Measurements from ENCODE around the gene CELF2. TPM values are rescaled to one million over a fixed set of nuclear protein-coding genes. Genes with fewer than 3 reads are reported as not detected.

Gene CELF2
- total RNA-seq, 4 donors from 2014 or later, result 27.0 to 44.1 (median 31.3) TPM

GRCh38 chr10:11093771-11094736 lies 76.4 kb downstream of the CELF2 start:
- in situ Hi-C loops (cut with MboI; ENCODE audit: low pct_ligation_motif_present in 1 of 4, low pct_unique_long_range_greater_than_20kb in 1 of 4, low sequenced_read_pairs in 3 of 4), result no loop called here
- 84% methylated on average over 7 to 10 of the region's 10 CpGs for WGBS, 2 donors (ENCODE audit: low coverage in 1 of 2)
- H3K9me3 ChIP-seq, result no peaks in the 10 kb centered on the region
- TF ChIP-seq, protein P1, sequence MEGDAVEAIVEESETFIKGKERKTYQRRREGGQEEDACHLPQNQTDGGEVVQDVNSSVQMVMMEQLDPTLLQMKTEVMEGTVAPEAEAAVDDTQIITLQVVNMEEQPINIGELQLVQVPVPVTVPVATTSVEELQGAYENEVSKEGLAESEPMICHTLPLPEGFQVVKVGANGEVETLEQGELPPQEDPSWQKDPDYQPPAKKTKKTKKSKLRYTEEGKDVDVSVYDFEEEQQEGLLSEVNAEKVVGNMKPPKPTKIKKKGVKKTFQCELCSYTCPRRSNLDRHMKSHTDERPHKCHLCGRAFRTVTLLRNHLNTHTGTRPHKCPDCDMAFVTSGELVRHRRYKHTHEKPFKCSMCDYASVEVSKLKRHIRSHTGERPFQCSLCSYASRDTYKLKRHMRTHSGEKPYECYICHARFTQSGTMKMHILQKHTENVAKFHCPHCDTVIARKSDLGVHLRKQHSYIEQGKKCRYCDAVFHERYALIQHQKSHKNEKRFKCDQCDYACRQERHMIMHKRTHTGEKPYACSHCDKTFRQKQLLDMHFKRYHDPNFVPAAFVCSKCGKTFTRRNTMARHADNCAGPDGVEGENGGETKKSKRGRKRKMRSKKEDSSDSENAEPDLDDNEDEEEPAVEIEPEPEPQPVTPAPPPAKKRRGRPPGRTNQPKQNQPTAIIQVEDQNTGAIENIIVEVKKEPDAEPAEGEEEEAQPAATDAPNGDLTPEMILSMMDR (IDR thresholded peaks at IDR 0.05), result no peak
- no peak for TF ChIP-seq EP300 (IDR thresholded peaks at IDR 0.05; ENCODE audit: low read depth)
- no peak for TF ChIP-seq POLR2A (IDR thresholded peaks at IDR 0.05)
- no peak for TF ChIP-seq POLR2AphosphoS5 (IDR thresholded peaks at IDR 0.05)
- no peak for DNase-seq
- H3K36me3 ChIP-seq, result no peaks in the 10 kb centered on the region
- intact Hi-C loops (cut with DNase I; ENCODE audit: low total_unique reads), result no loop called here
- H3K27ac ChIP-seq, result no peak overlapping the region
- peaks cover 0 to 3% (median 0%) of the 10 kb centered on the region in 4 donors for H3K4me1 ChIP-seq
- no peak overlapping the region for H3K4me3 ChIP-seq
- H3K27me3 ChIP-seq, result no peaks in the 10 kb centered on the region

DNA sequence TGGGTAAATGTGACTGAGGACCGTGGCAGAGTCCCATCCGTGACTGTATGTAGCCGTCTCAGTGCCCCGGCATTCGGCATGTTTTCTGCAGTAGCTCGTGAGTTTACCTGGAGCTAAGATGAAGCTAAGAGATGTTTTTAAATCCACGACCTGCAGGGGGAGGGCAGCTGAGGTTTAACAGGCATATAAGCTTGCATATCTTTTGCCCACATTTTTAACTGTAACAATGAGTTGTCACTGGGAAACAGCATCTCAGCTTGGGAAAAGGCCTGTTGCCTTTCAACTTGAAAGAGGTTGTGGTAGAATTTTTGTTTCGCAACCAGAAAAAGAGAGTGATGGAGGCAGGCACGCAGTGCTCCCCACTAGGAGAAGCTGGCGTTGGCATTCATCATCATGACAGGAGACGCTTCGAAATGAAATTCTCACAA lies 77.7 kb downstream of the CELF2 start:
- intact Hi-C loops (cut with DNase I; ENCODE audit: low total_unique reads), result no loop called here
- Histone ChIP-seq H3K4me3 (no peak overlapping the region), H3K27me3 (no peaks in the 10 kb centered on the region), H3K36me3 (no peaks in the 10 kb centered on the region), H3K9me3 (no peaks in the 10 kb centered on the region), H3K27ac (no peak overlapping the region), H3K4me1 (peaks cover 0 to 3% (median 0%) of the 10 kb centered on the region in 4 donors)
- in situ Hi-C loops (cut with MboI; ENCODE audit: low pct_ligation_motif_present in 1 of 4, low pct_unique_long_range_greater_than_20kb in 1 of 4, low sequenced_read_pairs in 3 of 4), result no loop called here
- TF ChIP-seq EP300 (IDR thresholded peaks at IDR 0.05; ENCODE audit: low read depth), result no peak
- no peak for TF ChIP-seq POLR2AphosphoS5 (IDR thresholded peaks at IDR 0.05)
- TF ChIP-seq POLR2A (IDR thresholded peaks at IDR 0.05), result no peak
- DNase-seq, result no peak
- 90 to 100% methylated on average over 2 to 12 of the region's 12 CpGs for WGBS, 2 donors (ENCODE audit: low coverage in 1 of 2)

DNA sequence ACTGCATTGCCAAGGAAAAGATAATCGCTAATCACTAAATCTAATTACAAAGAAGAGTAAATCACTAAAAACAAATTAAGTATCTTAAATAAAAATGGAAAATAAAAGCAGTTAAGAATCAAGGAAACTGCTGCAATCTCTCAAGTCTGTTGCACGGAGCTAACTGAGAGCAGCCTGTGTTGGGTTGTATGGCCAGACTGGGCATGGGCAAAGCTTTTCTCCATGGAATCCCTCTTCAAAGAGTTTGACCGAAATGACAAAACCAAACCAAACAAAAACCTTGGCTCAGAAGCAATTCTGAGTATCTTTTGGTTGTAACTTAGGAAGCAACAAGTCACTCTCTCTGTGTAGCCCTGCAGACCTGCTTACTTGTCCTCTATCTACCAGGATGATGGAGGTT lies 78.8 kb downstream of the CELF2 start:
- 79 to 83% methylated on average over 3 of the region's 3 CpGs for WGBS, 2 donors (ENCODE audit: low coverage in 1 of 2)
- TF ChIP-seq EP300 (IDR thresholded peaks at IDR 0.05; ENCODE audit: low read depth), result no peak
- TF ChIP-seq, protein P1 (IDR thresholded peaks at IDR 0.05), result no peak
- no peak for TF ChIP-seq POLR2A (IDR thresholded peaks at IDR 0.05)
- no peak for TF ChIP-seq POLR2AphosphoS5 (IDR thresholded peaks at IDR 0.05)
- Histone ChIP-seq H3K4me1 (peaks cover 0 to 3% (median 0%) of the 10 kb centered on the region in 4 donors), H3K9me3 (no peaks in the 10 kb centered on the region), H3K27ac (no peak overlapping the region), H3K36me3 (no peaks in the 10 kb centered on the region), H3K4me3 (no peak overlapping the region), H3K27me3 (no peaks in the 10 kb centered on the region)
- in situ Hi-C loops (cut with MboI; ENCODE audit: low pct_ligation_motif_present in 1 of 4, low pct_unique_long_range_greater_than_20kb in 1 of 4, low sequenced_read_pairs in 3 of 4), result no loop called here
- intact Hi-C loops (cut with DNase I; ENCODE audit: low total_unique reads), result no loop called here
- no peak for DNase-seq

- intact Hi-C loops (cut with DNase I; ENCODE audit: low total_unique reads) (no loop called here), in situ Hi-C loops (cut with MboI; ENCODE audit: low pct_ligation_motif_present in 1 of 4, low pct_unique_long_range_greater_than_20kb in 1 of 4, low sequenced_read_pairs in 3 of 4) (no loop called here)
- peaks cover 0 to 3% (median 0%) of the 10 kb centered on the region in 4 donors for H3K4me1 ChIP-seq
- 74 to 83% methylated on average over 1 to 3 of the region's 3 CpGs for WGBS, 2 donors (ENCODE audit: low coverage in 1 of 2)
- H3K27me3 ChIP-seq, result no peaks in the 10 kb centered on the region
- no peak overlapping the region for H3K4me3 ChIP-seq
- no peak for DNase-seq
- TF ChIP-seq, protein P1 (IDR thresholded peaks at IDR 0.05), result no peak
- TF ChIP-seq EP300 (IDR thresholded peaks at IDR 0.05; ENCODE audit: low read depth) (no peak), POLR2AphosphoS5 (IDR thresholded peaks at IDR 0.05) (no peak)
- no peaks in the 10 kb centered on the region for H3K9me3 ChIP-seq
- no peaks in the 10 kb centered on the region for H3K36me3 ChIP-seq
- H3K27ac ChIP-seq, result no peak overlapping the region
These were observed 80.0 kb downstream of the CELF2 start for GRCh38 chr10:11097686-11098085.
